HG03097 (cell line): ENCODE measurements around the gene TYW5.
A peak's percentile ranks its signal among the peaks of the same experiment; 100 is the strongest.

Experiments
- ATAC-seq: cut with Tn5 transposase; IDR thresholded peaks from one replicate; pipeline ENCODE4 v1.9.1; 2021; ENCODE audit not compliant: unreplicated experiment, low FRiP score

Gene TYW5

GRCh38 chr2:199955339-199956061 is at the start of gene TYW5, which contains the start of gene MAIP1:
TYW5 (minus strand) TSS chr2:199955491; CDS start chr2:199955470, 21 bp downstream.
MAIP1 (plus strand) TSS chr2:199955582; CDS start chr2:199955799, 217 bp downstream.
- ATAC-seq = peak; percentile 77

GRCh38 chr2:200003444-200003843 is 48.2 kb upstream of the TYW5 start:
- ATAC-seq = no peak

GRCh38 chr2:200000444-200001163 is 45.3 kb upstream of the TYW5 start:
- no peak for ATAC-seq

GRCh38 chr2:199999166-199999565 is 43.9 kb upstream of the TYW5 start:
- ATAC-seq = no peak

- no peak for ATAC-seq
Measured at GRCh38 chr2:199997296-199997695, 42.0 kb upstream of the TYW5 start.

- no peak for ATAC-seq
Measured at GRCh38 chr2:199994896-199995295, 39.6 kb upstream of the TYW5 start.

- ATAC-seq = no peak
Measured at GRCh38 chr2:199994371-199994770, 39.1 kb upstream of the TYW5 start.

GRCh38 chr2:199992296-199992695 is 37.0 kb upstream of the TYW5 start:
- ATAC-seq = no peak

GRCh38 chr2:199991691-199992090 is 36.4 kb upstream of the TYW5 start:
- no peak for ATAC-seq

- no peak for ATAC-seq
Measured at GRCh38 chr2:199989822-199990221, 34.5 kb upstream of the TYW5 start.

- no peak for ATAC-seq
Measured at GRCh38 chr2:199988151-199988550, 32.9 kb upstream of the TYW5 start.

GRCh38 chr2:199987586-199987985 is 32.3 kb upstream of the TYW5 start:
- ATAC-seq = no peak

GRCh38 chr2:199985625-199986207 is 30.4 kb upstream of the TYW5 start:
- ATAC-seq = no peak

GRCh38 chr2:199984755-199985154 is 29.5 kb upstream of the TYW5 start:
- ATAC-seq = no peak

GRCh38 chr2:199984159-199984558 is 28.9 kb upstream of the TYW5 start:
- ATAC-seq = no peak

GRCh38 chr2:199983534-199983933 is 28.2 kb upstream of the TYW5 start:
- ATAC-seq = no peak

- ATAC-seq = no peak
Measured at GRCh38 chr2:199982126-199982843, 27.0 kb upstream of the TYW5 start.

- ATAC-seq = no peak
Measured at GRCh38 chr2:199979832-199980628, 24.7 kb upstream of the TYW5 start.

GRCh38 chr2:199979398-199979797 is 24.1 kb upstream of the TYW5 start:
- ATAC-seq = no peak

- peak; percentile 80 for ATAC-seq
Measured at GRCh38 chr2:199977984-199978415, 22.7 kb upstream of the TYW5 start.
